Stromal cell of bone marrow (primary cell): Measurements from ENCODE around the gene ZNF396.

ENCODE experiments used
- DNase-seq: peaks from one replicate; pipeline ENCODE4 v3.0.0-alpha.2; 2012; ENCODE audit warnings: low read depth

Gene ZNF396

DNA sequence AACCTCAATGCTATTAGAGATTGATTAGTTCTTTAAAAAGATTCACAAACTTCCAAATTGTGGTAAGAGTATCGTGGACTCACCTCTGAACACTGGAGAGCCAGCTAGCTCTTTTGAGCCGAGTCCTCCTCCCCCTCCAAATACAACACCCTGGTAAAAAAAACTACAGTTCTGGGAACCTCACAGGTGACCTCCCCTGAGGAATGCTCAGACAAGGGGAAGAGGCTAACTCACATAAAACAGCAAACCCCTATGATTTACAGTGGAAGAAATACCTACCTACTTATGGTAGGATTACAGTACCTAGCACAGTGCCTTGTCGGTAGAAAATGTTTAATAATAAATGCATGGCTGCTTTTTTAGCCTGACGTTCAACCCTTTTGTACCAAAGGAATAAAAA lies 41.3 kb downstream of the ZNF396 start:
- no peak for DNase-seq

GRCh38 chr18:35334821-35335220 lies 42.3 kb downstream of the ZNF396 start:
- DNase-seq: no peak

- no peak for DNase-seq
These were observed 42.9 kb downstream of the ZNF396 start for GRCh38 chr18:35334212-35334611.

DNA sequence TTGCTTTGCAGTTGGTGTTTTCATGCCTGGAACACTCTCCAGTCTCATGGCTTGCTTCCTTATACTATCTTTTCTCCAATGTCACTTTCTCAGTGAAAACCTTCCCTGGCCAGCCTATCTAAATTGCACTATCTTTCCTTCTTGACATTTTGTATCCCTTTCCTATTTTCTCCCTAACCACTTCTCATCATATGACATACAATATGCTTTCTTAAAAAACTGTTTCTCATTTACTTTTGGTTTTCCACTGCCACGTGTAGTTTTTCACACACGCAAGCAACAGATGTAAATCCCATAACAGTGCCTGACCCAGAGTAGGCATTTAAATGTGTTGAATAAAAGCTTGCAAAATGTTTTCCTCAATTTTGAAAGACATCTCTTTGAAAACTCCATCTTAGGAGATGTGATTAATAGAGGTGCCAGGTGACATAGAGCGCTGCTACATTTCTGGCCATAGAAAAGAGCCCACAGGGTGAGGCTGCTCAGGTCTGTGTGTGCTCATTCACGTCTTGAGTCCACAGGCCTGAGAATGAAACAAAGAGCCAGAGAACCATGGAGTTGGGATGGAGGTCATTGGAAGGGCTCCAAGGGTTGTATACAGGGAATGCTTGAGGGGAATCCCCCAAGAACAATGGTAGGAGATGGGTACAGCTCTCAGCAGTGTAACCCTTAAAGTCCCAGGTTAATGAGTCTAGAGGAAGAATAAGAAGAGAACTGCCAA lies 45.6 kb downstream of the ZNF396 start:
- no peak for DNase-seq

DNA sequence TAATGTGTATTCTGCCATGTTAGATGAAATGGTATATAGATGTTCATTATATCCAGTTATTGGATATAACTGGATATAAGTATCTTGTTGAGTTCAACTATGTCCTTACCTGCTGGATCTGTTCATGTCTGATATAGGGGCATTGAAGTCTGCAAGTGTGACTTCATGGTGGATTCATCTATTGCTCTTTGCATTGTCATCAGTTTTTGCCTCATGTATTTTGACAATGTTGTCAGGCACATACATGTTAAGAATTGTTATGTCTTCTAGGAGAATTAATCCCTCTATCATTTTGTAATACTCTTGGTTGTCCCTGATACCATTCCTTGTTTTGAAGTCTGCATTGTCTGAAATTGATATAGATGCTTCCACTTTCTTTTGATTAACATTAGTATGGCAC lies 48.3 kb downstream of the ZNF396 start:
- DNase-seq: no peak

DNA sequence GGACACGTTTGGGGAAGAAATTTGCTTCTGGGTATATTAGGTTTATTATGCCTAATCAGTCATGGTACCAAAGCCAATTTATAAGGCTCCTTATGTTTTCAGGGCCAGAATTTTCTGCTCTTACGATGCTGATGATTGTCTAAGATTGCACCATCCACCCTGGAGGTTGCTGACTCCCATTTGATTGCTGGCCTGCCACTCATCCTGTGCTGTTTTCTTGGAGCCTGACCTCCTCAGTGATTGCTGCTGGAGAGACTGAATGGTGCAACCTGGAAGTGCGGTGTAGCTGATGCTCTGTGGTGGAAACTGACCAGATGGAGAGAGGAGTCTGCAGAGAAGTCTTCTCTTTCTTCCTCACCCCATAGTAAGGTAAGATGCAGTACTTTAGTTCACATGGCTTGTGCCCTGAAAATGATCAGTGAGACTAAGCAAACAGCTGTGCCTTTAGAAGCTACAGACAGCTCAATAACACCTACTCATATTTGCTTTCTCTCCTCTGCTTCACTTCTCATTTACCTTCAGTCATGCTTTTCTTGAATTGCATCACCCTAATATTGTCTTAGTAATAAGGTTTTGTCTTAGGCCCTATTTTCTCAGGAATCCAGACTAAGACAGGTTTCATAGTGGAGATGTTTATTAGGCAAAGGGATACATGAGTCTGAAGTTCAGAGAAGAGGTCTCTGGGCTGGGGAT lies 50.3 kb downstream of the ZNF396 start:
- DNase-seq: no peak

- no peak for DNase-seq
These were observed 52.0 kb downstream of the ZNF396 start for GRCh38 chr18:35324926-35325655.

DNA sequence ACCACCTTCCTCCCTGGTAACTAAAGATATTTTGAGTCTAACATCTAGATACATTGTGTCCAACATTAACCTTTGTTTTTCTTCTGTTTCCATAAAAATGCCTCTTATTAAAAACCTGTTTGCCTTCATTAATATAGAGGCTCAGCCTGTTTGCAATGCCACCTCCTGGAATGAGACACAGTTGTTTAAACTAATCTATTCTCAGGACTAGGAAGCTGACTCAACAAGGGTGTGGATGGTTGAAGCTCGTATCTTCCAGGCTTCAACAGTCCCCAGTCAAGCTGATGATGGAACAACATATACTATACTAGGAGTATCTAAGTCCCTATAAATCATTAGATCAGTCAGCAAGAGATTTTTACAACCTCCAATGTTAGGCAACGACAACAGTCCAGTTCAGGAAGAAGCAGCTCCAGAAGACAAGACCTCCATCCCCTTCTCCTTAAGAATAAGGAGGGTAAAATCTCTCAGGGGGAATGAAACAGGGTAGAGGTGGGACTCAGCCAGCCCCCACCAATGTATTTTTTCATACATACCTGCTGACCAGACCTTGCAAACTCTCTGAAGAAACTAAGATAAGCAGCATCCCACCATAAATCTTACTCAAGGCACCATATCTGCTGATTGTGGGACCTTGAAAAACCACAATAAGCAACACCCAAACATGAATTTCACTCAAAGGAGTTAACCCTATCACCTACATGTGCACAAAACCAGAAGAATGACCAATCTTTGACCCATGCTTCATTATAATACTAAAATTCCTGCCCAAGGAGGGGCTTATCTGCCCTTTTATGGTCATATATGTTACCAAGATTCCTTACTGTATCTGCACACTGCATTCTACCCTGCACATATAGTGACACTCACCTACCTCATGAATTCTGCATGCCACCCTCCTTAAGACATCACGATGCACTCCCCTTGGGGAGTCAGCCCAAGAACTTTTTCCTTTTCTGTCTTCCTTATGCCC lies 54.4 kb downstream of the ZNF396 start:
- DNase-seq: no peak
